Spleen (tissue), 7 donors: Measurements from ENCODE around the gene SRA1.

Experiments used
- POLR2A ChIP-seq, 3 donors: fragments of 450-650 bp; IDR thresholded peaks; one replicate each; pipeline ENCODE4 v1.5.1; 2017; ENCODE audit warnings: antibody characterized with exemption in 3 of 3, mild to moderate bottlenecking in 1 of 3
- TF ChIP-seq, protein P1 (sequence below), 11 experiments: fragments of 200-600 bp in 7 of 11; fragments of 450-650 bp in 4 of 11; sonication (generic) in 4 of 11; IDR thresholded peaks in 8 of 11; conservative IDR thresholded peaks in 3 of 11; 1 replicate in 7 of 11; 2 replicates in 4 of 11; pipeline versions ENCODE4 v1.4.0 to v1.8.0; 2016 to 2021; ENCODE audit warnings: antibody characterized with exemption in 11 of 11, inconsistent platforms in 4 of 11, mild to moderate bottlenecking in 1 of 11
- donor health status: DM: no; HTN: no; CAD: no; lungs with moderate emphysema.
- donor health status: DM: no; HTN: no; CAD: no.
- donor health status: DM: no; HTN: no; CAD: no.

GRCh38 chr5:140574165-140574564, 16.9 kb upstream of the SRA1 start:
- TF ChIP-seq, protein P1, sequence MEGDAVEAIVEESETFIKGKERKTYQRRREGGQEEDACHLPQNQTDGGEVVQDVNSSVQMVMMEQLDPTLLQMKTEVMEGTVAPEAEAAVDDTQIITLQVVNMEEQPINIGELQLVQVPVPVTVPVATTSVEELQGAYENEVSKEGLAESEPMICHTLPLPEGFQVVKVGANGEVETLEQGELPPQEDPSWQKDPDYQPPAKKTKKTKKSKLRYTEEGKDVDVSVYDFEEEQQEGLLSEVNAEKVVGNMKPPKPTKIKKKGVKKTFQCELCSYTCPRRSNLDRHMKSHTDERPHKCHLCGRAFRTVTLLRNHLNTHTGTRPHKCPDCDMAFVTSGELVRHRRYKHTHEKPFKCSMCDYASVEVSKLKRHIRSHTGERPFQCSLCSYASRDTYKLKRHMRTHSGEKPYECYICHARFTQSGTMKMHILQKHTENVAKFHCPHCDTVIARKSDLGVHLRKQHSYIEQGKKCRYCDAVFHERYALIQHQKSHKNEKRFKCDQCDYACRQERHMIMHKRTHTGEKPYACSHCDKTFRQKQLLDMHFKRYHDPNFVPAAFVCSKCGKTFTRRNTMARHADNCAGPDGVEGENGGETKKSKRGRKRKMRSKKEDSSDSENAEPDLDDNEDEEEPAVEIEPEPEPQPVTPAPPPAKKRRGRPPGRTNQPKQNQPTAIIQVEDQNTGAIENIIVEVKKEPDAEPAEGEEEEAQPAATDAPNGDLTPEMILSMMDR (IDR thresholded peaks at IDR 0.05 in 8 of 11, conservative IDR thresholded peaks at IDR 0.05 in 3 of 11): no peak
- no peak for TF ChIP-seq POLR2A (IDR thresholded peaks at IDR 0.05)
